ENCODE data around the gene TBX1.

GRCh38 chr22:19734163-19734562 lies 26.4 kb upstream of the TBX1 start:
- TF ChIP-seq CTCF (IDR thresholded peaks at IDR 0.05; ENCODE audit: poor library complexity) (no peak), EZH2phosphoT487 (IDR thresholded peaks at IDR 0.05; ENCODE audit: low read depth, severe bottlenecking, unreplicated experiment) (no peak), EZH2 (IDR thresholded peaks at IDR 0.05; ENCODE audit: borderline replicate concordance) (no peak)

All from hepatocyte (in vitro differentiated cells).